Kidney epithelial cell (primary cell): ENCODE data around the gene ZNF556. TPM values are rescaled to one million over a fixed set of nuclear protein-coding genes. Genes with fewer than 3 reads are reported as not detected.

ENCODE experiments used
- DNase-seq: peaks from one replicate; pipeline ENCODE4 v3.0.0-alpha.2; 2010; ENCODE audit warnings: low read depth
- H3K27me3 ChIP-seq: 2 replicates; pipeline ENCODE4 v1.6.0; 2011; ENCODE audit warnings: low read length; ENCODE audit not compliant: control insufficient read depth, insufficient read depth
- H3K36me3 ChIP-seq: 2 replicates; pipeline ENCODE4 v1.5.1; 2011; ENCODE audit warnings: low read length; ENCODE audit not compliant: control insufficient read depth, insufficient read depth
- H3K4me3 ChIP-seq: 2 replicates; pipeline ENCODE4 v1.5.1; 2011; ENCODE audit warnings: low read depth, mild to moderate bottlenecking, control low read depth, low read length
- CTCF ChIP-seq: IDR thresholded peaks from 2 replicates; pipeline ENCODE4 v1.5.1; 2011; ENCODE audit warnings: mild to moderate bottlenecking, moderate library complexity, low read length, control low read depth, inconsistent platforms; ENCODE audit not compliant: insufficient read depth, poor library complexity, severe bottlenecking
- total RNA-seq: library from RNA; depleted of rRNA; stranded (reverse); fragments of >200 nt; gene quantifications from 2 replicates; pipeline ENCODE4 v1.2.3, GENCODE V29; 2015

ZNF556 gene
- total RNA-seq, 1 donor from 2014 or later, result not detected

- H3K27me3 ChIP-seq, result no peaks in the 10 kb centered on the region
- no peak for DNase-seq
- no peak for TF ChIP-seq CTCF
- no peaks in the 10 kb centered on the region for H3K36me3 ChIP-seq
- no peak overlapping the region for H3K4me3 ChIP-seq
Measured at GRCh38 chr19:2923510-2923909, 56.4 kb downstream of the ZNF556 start.

GRCh38 chr19:2926341-2927031 lies 59.4 kb downstream of the ZNF556 start:
- Histone ChIP-seq H3K27me3 (no peaks in the 10 kb centered on the region), H3K4me3 (no peak overlapping the region), H3K36me3 (no peaks in the 10 kb centered on the region)
- TF ChIP-seq CTCF, result no peak
- DNase-seq, result no peak

GRCh38 chr19:2927032-2927430 lies 59.9 kb downstream of the ZNF556 start:
- DNase-seq, result no peak
- no peak for TF ChIP-seq CTCF
- no peak overlapping the region for H3K4me3 ChIP-seq
- no peaks in the 10 kb centered on the region for H3K36me3 ChIP-seq
- H3K27me3 ChIP-seq, result no peaks in the 10 kb centered on the region

Other genes starting within 250 kb of the ZNF556 start
- gene GNG7, start 164.6 kb upstream of the ZNF556 start, total RNA-seq, result 0.21 and 0.33 TPM in 2 replicates
- gene DIRAS1, start 146.0 kb upstream of the ZNF556 start, total RNA-seq, result 3.1 and 5.3 TPM in 2 replicates
- 59.6 TPM in 2 replicates for gene SLC39A3, start 127.3 kb upstream of the ZNF556 start, total RNA-seq
- 70.7 and 80.2 TPM in 2 replicates for gene SGTA, start 84.1 kb upstream of the ZNF556 start, total RNA-seq
- gene THOP1, start 81.8 kb upstream of the ZNF556 start, total RNA-seq, result 79.0 and 85.9 TPM in 2 replicates
- 3.9 and 4.5 TPM in 2 replicates for gene ZNF554, start 47.5 kb upstream of the ZNF556 start, total RNA-seq
- gene ZNF555, start 25.9 kb upstream of the ZNF556 start, total RNA-seq, result 5.9 and 7.4 TPM in 2 replicates
- gene ZNF57, start 33.6 kb downstream of the ZNF556 start, total RNA-seq, result 1.6 and 3.0 TPM in 2 replicates
- 3.1 and 5.0 TPM in 2 replicates for gene ZNF77, start 77.6 kb downstream of the ZNF556 start, total RNA-seq
- 0.50 and 2.2 TPM in 2 replicates for gene TLE6, start 110.2 kb downstream of the ZNF556 start, total RNA-seq
- gene TLE2, start 161.9 kb downstream of the ZNF556 start, total RNA-seq, result 9.4 and 23.3 TPM in 2 replicates
- gene TLE5, start 195.2 kb downstream of the ZNF556 start, total RNA-seq, result 340 and 353 TPM in 2 replicates
- 59.4 and 78.2 TPM in 2 replicates for gene GNA11, start 227.0 kb downstream of the ZNF556 start, total RNA-seq